GM19438 (cell line): ENCODE results near the gene FNDC3B.

Source experiments
- ATAC-seq: cut with Tn5 transposase; IDR thresholded peaks from one replicate; pipeline ENCODE4 v1.9.1; 2021; ENCODE audit warnings: low read depth; ENCODE audit not compliant: unreplicated experiment

The FNDC3B gene

GRCh38 chr3:172111163-172111562 lies 71.8 kb downstream of the FNDC3B start:
- ATAC-seq, result no peak

- no peak for ATAC-seq
These were observed 72.8 kb downstream of the FNDC3B start for GRCh38 chr3:172112078-172112733.

DNA sequence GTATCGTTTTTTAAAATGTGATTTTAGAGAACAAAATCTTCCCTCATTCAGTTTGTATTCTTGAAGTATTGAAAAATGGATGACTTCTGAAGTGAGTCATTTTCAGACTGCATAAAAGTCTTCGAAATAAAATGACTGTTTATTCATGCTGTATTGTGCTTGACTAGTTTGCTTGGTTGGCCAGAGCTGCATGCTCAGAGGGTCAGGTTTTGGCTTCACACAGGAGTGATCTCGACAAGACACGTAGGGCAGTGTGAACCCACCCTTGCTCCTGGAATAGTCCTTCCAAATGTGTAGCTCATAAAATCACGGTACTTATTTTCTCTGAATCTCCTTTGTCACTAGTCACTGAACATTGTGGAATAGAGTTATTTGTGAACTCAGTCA lies 73.3 kb downstream of the FNDC3B start:
- no peak for ATAC-seq

GRCh38 chr3:172113710-172114109 lies 74.3 kb downstream of the FNDC3B start:
- no peak for ATAC-seq

- ATAC-seq, result no peak
These were observed 75.7 kb downstream of the FNDC3B start for GRCh38 chr3:172115059-172115458.

DNA sequence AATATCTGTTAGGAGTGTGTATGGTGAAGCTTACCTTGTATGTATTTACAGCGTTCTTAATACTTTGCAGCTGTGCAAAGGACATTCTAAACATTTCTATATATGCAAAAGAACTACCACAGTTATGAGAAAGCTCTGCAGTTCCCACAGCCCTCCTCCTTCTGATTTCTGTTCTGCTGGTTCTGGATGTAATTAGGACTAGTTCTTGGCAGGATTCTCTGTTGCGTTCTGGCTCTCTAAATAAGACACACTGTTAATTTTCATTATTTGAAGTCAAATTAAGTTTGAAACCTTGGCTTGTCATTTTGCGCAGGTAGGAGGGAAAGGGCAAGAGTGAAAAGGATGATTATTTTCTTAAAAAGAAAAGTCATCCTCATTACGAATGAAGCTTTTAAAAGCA lies 76.4 kb downstream of the FNDC3B start:
- ATAC-seq, result no peak

GRCh38 chr3:172118019-172118418 lies 78.6 kb downstream of the FNDC3B start:
- no peak for ATAC-seq

GRCh38 chr3:172119266-172119969 lies 80.0 kb downstream of the FNDC3B start:
- no peak for ATAC-seq

DNA sequence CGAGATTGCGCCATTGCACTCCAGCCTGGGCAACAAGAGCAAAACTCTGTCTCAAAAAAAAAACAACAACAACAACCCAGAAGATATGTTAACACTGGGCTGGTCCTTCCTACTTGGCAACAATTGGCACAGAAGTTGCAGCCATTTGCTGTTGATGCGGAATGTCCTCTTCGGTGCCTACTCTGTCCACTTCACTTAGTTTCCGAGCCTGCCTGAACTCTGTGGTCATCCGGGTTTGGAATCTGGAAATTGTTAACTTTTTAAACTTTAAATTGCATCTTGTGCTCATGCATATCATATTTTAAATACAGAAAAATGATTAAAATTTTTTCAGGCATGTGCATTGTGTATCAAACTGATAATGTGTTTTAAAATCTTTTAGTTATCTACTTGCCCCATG lies 81.5 kb downstream of the FNDC3B start:
- ATAC-seq, result no peak

DNA sequence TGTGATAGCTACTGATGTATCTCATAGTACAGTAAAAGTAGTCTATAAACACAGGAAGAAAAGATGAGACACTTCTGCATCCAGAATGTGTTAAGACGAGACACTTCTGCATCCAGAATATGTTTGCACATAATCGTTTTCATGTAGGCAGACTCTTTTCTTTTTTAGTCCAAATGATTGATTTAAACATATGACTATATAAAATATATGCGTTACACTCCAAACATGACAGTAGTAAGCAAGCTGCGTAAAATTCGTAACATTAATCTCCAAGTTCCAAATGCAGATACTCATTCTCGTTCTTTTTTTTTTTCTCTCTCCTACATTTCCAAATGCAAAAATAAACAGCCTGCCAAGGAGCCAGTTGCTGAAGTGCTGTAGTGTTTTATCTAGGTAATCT lies 82.6 kb downstream of the FNDC3B start:
- no peak for ATAC-seq

GRCh38 chr3:172124271-172124670 lies 84.9 kb downstream of the FNDC3B start:
- no peak for ATAC-seq

DNA sequence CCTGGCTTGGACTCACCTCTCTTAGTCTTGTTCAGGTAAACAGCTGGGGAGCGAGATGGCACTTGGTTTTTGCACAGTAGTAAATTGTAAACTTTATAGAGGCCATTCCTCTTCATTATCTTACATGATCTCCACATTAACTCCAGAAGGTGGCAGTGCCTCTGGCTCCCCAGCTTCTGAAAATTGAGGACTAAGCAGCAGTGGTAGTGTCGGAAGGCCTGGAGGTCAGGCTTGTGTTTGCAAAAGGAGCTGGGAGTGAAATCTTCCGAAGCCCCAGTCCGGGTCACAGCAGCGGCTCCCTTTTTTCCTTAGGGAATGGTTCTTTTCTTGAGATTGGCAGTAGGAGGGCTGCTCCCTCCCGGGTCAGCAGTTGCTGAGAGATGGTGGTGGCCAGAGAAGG lies 85.7 kb downstream of the FNDC3B start:
- no peak for ATAC-seq

GRCh38 chr3:172125963-172126457 lies 86.6 kb downstream of the FNDC3B start:
- ATAC-seq, result no peak

- no peak for ATAC-seq
These were observed 87.4 kb downstream of the FNDC3B start for GRCh38 chr3:172126741-172127140.

GRCh38 chr3:172127141-172127540 lies 87.8 kb downstream of the FNDC3B start:
- ATAC-seq, result no peak

DNA sequence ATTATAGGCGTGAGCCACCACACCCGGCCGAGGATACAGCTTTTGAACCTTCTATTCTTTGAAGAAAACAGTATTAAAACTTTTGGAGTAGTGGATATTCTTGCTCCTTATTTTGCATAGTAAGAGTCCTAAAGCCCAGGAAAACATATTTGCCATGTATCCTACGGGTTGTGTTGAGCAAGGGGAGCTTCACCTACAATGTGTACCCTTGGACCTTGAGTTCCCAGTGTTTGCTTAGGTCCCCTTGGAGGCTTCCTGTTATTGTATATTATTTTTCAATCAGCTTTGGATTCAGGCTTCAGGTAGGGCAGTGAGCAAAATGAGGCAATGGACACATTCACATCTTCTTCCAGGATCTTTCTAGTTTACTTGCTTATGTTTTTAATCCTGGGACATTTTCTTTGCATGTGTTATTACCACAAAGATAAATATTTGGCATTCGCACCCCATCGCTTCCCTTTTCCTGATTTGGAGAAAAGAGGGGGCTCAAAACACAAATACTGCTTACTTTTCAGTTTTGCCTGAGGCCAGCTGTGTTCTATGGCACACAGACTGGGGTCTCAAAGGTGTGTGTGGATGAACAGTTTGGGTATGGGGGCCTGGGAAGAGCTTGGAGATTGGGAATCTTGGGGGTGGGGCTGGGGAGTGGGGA lies 88.7 kb downstream of the FNDC3B start:
- no peak for ATAC-seq

DNA sequence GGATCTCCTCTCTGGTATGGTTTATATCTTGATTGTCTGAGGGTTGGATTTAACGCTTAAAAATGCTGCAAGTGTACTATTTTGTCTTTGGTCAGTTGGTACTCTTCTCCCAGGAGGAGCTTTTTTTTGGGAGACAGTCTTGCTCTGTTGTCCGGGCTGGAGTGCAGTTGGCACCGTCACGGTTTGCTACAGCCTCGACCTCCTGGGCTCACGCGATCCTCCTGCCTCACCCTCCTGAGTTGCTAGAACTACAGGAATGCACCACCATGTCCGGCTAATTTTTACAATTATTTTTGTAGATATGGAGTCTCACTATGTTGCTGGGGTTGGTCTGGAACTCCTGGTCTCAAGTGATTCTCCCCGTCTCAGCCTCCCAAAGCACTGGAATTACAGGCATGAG lies 89.5 kb downstream of the FNDC3B start:
- ATAC-seq, result no peak

- ATAC-seq, result no peak
These were observed 90.1 kb downstream of the FNDC3B start for GRCh38 chr3:172129498-172129849.

- ATAC-seq, result no peak
These were observed 90.7 kb downstream of the FNDC3B start for GRCh38 chr3:172129850-172130716.

DNA sequence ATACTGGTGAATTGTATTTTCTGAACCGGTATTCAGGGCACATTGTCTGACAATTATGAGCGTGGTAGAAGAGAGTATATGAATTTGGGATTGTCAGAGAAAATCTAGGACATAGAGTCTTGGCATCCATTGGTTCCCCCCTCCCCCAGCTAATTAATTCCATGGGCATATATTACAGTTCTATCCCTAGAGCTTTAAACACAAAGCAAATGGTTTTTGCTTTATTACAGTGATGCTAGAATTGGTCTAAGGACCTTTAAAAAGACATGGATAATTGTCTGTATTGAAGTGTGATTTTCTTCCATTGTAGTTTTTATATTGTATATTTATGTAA lies 91.3 kb downstream of the FNDC3B start:
- no peak for ATAC-seq

GRCh38 chr3:172131746-172132145 lies 92.4 kb downstream of the FNDC3B start:
- no peak for ATAC-seq
